Loucy (cell line): ENCODE results near the gene ZIC2.

ENCODE experiments used
- H2AFZ ChIP-seq: fragments of 200-600 bp; sonication (generic); 2 replicates; pipeline ENCODE4 v1.6.0; 2016; ENCODE audit warnings: antibody characterized with exemption, mild to moderate bottlenecking, low read length, moderate library complexity
- H3F3A ChIP-seq: fragments of 200-600 bp; 2 replicates; pipeline ENCODE4 v1.6.0; 2016; ENCODE audit warnings: antibody characterized with exemption, low read depth, mild to moderate bottlenecking
- H3K27me3 ChIP-seq: fragments of 200-600 bp; sonication (generic); 2 replicates; pipeline ENCODE4 v1.6.1; 2014; ENCODE audit warnings: low read length, mild to moderate bottlenecking; ENCODE audit not compliant: insufficient read depth, poor library complexity, severe bottlenecking
- H3K36me3 ChIP-seq: fragments of 200-600 bp; sonication (generic); 2 replicates; pipeline ENCODE4 v1.6.1; 2016; ENCODE audit warnings: low read length; ENCODE audit not compliant: insufficient read depth
- H3K4me1 ChIP-seq: fragments of 200-600 bp; sonication (generic); 2 replicates; pipeline ENCODE4 v1.5.1; 2014; ENCODE audit warnings: low read length, mild to moderate bottlenecking; ENCODE audit not compliant: insufficient read depth, poor library complexity, severe bottlenecking
- H3K4me2 ChIP-seq: fragments of 200-600 bp; sonication (generic); 2 replicates; pipeline ENCODE4 v1.6.0; 2014; ENCODE audit warnings: antibody characterized with exemption, low read length, low read depth, mild to moderate bottlenecking; ENCODE audit not compliant: poor library complexity, severe bottlenecking
- H3K4me3 ChIP-seq: fragments of 200-600 bp; sonication (generic); 2 replicates; pipeline ENCODE4 v1.5.1; 2014; ENCODE audit warnings: low read length, mild to moderate bottlenecking, mixed read lengths; ENCODE audit not compliant: poor library complexity, severe bottlenecking
- H3K79me2 ChIP-seq: fragments of 200-600 bp; sonication (generic); 2 replicates; pipeline ENCODE4 v1.6.1; 2014; ENCODE audit warnings: low read length; ENCODE audit not compliant: insufficient read depth
- H3K9ac ChIP-seq: fragments of 200-600 bp; sonication (generic); 2 replicates; pipeline ENCODE4 v1.6.0; 2014; ENCODE audit warnings: mild to moderate bottlenecking, low read depth, low read length, moderate library complexity; ENCODE audit not compliant: poor library complexity, severe bottlenecking
- H3K9me2 ChIP-seq: fragments of 200-600 bp; sonication (generic); replicated peaks from 2 replicates; pipeline ENCODE4 v1.6.1; 2016; ENCODE audit warnings: low read depth, low read length, mixed read lengths
- H3K9me3 ChIP-seq: fragments of 200-600 bp; sonication (generic); 2 replicates; pipeline ENCODE4 v1.6.1; 2014; ENCODE audit warnings: mild to moderate bottlenecking, antibody characterized with exemption, low read length, low read depth; ENCODE audit not compliant: insufficient read depth
- H4K20me1 ChIP-seq: fragments of 200-600 bp; sonication (generic); 2 replicates; pipeline ENCODE4 v1.6.0; 2014; ENCODE audit warnings: antibody characterized with exemption, low read length, mild to moderate bottlenecking; ENCODE audit not compliant: insufficient read depth, poor library complexity, severe bottlenecking
- EZH2phosphoT487 ChIP-seq: fragments of 200-600 bp; IDR thresholded peaks from 2 replicates; pipeline ENCODE4 v1.6.1; 2018; ENCODE audit warnings: antibody characterized with exemption, mild to moderate bottlenecking, moderate library complexity, borderline replicate concordance
- TF ChIP-seq, protein P1 (sequence below): fragments of 200-600 bp; sonication (generic); conservative IDR thresholded peaks from 2 replicates; pipeline ENCODE4 v1.5.1; 2014; ENCODE audit warnings: mild to moderate bottlenecking, antibody characterized with exemption, low read length

ZIC2 gene

GRCh38 chr13:99996381-99996973 lies 14.9 kb downstream of the ZIC2 start:
- no peaks in the 10 kb centered on the region for H3K79me2 ChIP-seq
- H3K36me3 ChIP-seq, result no peaks in the 10 kb centered on the region
- H3K4me3 ChIP-seq, result no peak overlapping the region
- peaks cover 6% of the 10 kb centered on the region for H3K4me1 ChIP-seq
- no peaks in the 10 kb centered on the region for H4K20me1 ChIP-seq
- H3K9me3 ChIP-seq, result no peaks in the 10 kb centered on the region
- H3F3A ChIP-seq, result no peaks in the 10 kb centered on the region
- H3K9me2 ChIP-seq, result no peaks in the 10 kb centered on the region
- H3K4me2 ChIP-seq, result no peak overlapping the region
- no peaks in the 10 kb centered on the region for H3K27me3 ChIP-seq
- no peak overlapping the region for H2AFZ ChIP-seq
- TF ChIP-seq EZH2phosphoT487, result no peak
- TF ChIP-seq, protein P1, sequence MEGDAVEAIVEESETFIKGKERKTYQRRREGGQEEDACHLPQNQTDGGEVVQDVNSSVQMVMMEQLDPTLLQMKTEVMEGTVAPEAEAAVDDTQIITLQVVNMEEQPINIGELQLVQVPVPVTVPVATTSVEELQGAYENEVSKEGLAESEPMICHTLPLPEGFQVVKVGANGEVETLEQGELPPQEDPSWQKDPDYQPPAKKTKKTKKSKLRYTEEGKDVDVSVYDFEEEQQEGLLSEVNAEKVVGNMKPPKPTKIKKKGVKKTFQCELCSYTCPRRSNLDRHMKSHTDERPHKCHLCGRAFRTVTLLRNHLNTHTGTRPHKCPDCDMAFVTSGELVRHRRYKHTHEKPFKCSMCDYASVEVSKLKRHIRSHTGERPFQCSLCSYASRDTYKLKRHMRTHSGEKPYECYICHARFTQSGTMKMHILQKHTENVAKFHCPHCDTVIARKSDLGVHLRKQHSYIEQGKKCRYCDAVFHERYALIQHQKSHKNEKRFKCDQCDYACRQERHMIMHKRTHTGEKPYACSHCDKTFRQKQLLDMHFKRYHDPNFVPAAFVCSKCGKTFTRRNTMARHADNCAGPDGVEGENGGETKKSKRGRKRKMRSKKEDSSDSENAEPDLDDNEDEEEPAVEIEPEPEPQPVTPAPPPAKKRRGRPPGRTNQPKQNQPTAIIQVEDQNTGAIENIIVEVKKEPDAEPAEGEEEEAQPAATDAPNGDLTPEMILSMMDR, result no peak
- no peak overlapping the region for H3K9ac ChIP-seq

DNA sequence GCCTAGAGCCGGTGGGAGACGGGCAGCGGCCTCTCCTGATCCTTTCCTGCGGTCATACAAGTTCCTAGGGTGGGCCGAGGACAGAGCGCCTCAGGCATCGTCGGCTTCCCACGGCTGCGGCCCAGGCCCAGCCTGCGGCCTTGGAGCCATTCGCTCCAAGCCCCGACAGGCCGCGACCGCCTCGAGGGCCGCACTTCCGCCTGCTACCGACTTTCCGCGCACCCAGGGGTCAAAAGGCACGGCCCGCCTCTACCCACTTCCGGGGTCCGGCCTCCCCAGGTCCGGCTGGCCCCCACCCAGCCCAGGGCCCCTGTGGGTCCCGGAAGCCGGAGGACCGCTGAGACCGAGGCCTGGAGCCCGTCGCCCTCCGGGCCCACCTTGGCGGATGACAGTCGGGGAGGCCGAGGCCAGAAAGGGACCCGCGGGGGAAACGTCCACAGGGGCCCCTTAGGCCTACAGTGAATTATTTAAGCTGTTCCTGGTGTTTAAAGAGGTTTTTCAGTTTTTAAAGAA lies 16.2 kb downstream of the ZIC2 start:
- Histone ChIP-seq H3F3A (no peaks in the 10 kb centered on the region), H3K9me2 (no peaks in the 10 kb centered on the region), H4K20me1 (no peaks in the 10 kb centered on the region), H3K4me1 (peaks cover 5% of the 10 kb centered on the region), H3K4me2 (no peak overlapping the region), H3K9ac (no peak overlapping the region), H3K4me3 (no peak overlapping the region), H3K36me3 (no peaks in the 10 kb centered on the region), H3K9me3 (no peaks in the 10 kb centered on the region), H3K79me2 (no peaks in the 10 kb centered on the region), H3K27me3 (no peaks in the 10 kb centered on the region), H2AFZ (no peak overlapping the region)
- TF ChIP-seq, protein P1, result no peak
- no peak for TF ChIP-seq EZH2phosphoT487

GRCh38 chr13:99998261-99998660 lies 16.7 kb downstream of the ZIC2 start:
- Histone ChIP-seq H3K4me2 (no peak overlapping the region), H3K27me3 (no peaks in the 10 kb centered on the region), H3K9ac (no peak overlapping the region), H4K20me1 (no peaks in the 10 kb centered on the region), H3K36me3 (no peaks in the 10 kb centered on the region), H2AFZ (no peak overlapping the region), H3K9me2 (no peaks in the 10 kb centered on the region), H3F3A (no peaks in the 10 kb centered on the region), H3K79me2 (no peaks in the 10 kb centered on the region), H3K4me3 (no peak overlapping the region), H3K9me3 (no peaks in the 10 kb centered on the region), H3K4me1 (peaks cover 2% of the 10 kb centered on the region)
- no peak for TF ChIP-seq EZH2phosphoT487
- TF ChIP-seq, protein P1, result no peak
